WI38 (cell line): ENCODE measurements around the gene MBOAT1.

Source experiments
- H3K4me3 ChIP-seq: 2 replicates; pipeline ENCODE4 v1.5.1; 2011; ENCODE audit warnings: low read depth, mild to moderate bottlenecking, control low read depth, low read length
- TF ChIP-seq, protein P1 (sequence below): IDR thresholded peaks from 2 replicates; pipeline ENCODE4 v1.5.1; 2012; ENCODE audit warnings: low read depth, mild to moderate bottlenecking, control low read depth, low read length

The MBOAT1 gene

DNA sequence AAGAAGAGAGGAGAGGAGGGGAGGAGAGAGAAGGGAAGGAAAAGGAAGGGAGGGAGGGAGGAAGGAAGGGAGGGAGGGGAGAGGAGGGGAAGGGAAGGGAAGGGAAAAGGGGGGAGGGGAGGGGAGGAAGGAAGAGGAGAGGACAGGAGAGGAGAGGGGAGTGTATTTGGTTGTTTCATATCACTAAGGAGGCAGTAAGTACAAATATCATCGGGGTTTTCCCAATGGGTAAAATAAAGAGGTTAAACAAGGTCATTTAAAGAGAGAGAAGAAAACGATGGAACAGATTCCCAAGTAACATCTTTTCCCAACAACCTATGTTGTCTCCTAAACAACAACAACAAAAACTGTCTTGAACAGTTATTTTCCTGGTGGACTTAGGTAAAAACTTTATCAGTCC lies 43.6 kb downstream of the MBOAT1 start:
- no peak overlapping the region for H3K4me3 ChIP-seq
- TF ChIP-seq, protein P1, sequence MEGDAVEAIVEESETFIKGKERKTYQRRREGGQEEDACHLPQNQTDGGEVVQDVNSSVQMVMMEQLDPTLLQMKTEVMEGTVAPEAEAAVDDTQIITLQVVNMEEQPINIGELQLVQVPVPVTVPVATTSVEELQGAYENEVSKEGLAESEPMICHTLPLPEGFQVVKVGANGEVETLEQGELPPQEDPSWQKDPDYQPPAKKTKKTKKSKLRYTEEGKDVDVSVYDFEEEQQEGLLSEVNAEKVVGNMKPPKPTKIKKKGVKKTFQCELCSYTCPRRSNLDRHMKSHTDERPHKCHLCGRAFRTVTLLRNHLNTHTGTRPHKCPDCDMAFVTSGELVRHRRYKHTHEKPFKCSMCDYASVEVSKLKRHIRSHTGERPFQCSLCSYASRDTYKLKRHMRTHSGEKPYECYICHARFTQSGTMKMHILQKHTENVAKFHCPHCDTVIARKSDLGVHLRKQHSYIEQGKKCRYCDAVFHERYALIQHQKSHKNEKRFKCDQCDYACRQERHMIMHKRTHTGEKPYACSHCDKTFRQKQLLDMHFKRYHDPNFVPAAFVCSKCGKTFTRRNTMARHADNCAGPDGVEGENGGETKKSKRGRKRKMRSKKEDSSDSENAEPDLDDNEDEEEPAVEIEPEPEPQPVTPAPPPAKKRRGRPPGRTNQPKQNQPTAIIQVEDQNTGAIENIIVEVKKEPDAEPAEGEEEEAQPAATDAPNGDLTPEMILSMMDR: no peak

DNA sequence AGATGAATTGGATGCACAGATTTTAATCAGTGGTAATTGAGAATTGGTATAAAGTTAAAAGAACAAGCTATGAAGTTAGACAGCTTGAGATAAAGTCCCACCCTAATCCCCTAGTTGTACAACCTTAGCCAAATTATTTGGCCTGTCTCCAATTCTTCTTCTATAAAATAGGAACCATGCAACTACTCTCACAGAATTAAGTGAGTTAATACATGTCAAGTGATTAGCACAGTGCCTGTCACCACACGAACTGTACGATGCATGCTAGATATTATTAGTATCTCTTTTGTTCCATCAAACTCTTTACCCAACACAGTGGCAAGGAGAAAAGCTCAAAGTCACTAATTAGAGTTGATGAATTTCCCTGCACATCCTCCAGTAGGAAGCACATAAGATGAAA lies 44.7 kb downstream of the MBOAT1 start:
- TF ChIP-seq, protein P1: no peak
- no peak overlapping the region for H3K4me3 ChIP-seq

DNA sequence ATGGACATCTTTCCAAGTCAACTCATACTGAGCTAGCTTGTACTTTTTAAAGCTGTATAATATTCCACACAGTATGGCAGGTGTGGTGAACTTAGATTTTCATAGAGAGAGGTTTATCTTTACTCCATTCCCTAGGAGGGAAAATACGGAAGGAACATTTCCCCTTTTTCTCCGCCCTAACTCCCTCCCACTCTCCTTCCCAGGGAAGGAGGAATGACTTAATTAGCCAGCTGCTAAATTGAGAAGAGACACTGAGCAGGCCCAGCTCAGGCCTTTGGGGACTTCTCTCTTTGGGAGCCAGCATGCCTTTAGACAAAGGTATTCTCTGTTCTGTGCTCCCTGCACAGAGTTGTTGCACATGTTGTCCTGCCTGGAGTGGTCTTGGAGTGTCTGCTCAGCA lies 46.1 kb downstream of the MBOAT1 start:
- TF ChIP-seq, protein P1: no peak
- no peak overlapping the region for H3K4me3 ChIP-seq

DNA sequence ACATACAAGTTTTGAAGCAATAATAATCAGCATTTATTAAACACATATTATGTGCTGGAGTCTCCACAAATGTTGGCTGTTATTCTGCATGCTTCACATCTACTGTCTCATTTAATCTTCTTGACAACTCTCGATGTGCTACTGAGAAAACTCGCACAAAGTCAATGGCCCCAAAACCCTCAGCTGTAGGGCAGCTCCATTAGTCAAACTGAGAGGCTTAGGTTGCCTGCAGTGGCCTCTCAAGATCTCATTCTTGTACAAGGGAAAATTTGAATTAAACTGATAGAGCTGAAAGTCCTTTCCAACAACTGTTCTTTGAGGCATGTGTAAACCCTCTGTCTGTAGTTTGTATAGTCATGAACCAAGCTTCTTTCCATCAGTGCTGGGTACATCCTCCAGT lies 49.8 kb downstream of the MBOAT1 start:
- TF ChIP-seq, protein P1: no peak
- no peak overlapping the region for H3K4me3 ChIP-seq

DNA sequence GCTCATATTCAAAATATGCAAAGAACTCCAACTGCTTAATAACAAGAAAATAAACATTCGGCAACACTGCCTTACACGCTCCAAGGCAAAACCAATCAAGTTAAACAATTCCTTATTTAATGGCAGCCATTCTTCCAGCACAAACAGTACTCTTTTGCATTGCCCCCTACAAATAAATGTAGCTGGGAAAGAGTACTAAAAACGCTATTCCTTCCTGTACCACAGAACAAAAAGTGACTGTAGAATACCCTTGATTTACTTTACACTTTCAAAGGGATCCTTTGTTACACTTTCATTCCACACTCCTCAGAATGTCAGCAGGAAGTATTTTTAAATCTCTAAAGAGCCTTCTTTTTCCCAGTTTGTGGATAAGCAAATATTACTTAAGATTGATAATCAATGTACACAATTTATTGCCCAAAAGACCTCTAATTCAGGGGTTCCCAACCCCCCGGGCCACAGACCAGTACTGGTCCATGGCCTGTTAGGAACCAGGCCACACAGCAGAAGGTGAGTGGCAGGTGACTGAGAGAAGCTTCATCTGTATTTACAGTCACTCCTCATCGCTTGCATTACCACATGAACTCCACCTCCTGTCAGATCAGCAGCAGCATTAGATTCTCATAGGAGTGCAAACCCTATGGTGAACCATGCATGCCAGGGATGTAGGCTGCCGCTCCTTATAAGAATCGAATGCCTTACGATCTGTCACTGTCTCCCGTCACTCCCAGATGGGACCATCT lies 51.6 kb downstream of the MBOAT1 start:
- H3K4me3 ChIP-seq: no peak overlapping the region
- TF ChIP-seq, protein P1: no peak

DNA sequence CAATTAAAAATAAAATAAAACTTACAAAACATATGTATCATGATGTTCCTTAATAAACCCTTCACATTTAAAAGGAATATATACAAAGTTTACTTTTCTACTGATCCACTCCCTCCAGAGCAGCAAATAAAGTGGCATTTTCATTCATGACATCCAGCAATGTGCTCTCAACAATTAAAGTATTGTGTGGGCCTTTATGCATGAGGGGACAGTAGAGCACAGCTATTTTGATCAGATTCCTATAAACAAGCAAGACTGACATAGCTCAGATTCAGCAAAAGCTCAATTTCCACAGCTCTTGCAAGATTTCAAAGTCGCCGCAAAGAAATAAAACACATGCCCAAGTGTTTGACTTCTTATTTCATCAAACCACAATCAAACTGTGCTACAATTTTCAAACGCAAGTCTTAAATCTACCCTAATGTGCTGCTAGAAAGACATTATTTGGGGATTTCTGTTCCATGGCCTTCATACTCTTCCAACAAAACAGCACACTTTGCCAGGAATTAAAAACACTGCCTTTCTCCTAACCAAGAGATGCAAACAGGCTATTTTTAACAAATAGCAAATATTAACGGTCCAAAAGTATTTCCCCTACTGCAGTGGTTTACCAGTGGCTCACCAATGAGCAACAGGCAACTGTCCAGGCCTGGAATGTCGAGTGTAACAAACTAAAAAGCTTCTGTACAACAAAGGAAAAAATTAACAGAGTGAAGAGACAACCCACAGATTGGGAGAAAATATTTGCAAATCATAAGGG lies 52.3 kb downstream of the MBOAT1 start:
- no peak overlapping the region for H3K4me3 ChIP-seq
- TF ChIP-seq, protein P1: no peak

DNA sequence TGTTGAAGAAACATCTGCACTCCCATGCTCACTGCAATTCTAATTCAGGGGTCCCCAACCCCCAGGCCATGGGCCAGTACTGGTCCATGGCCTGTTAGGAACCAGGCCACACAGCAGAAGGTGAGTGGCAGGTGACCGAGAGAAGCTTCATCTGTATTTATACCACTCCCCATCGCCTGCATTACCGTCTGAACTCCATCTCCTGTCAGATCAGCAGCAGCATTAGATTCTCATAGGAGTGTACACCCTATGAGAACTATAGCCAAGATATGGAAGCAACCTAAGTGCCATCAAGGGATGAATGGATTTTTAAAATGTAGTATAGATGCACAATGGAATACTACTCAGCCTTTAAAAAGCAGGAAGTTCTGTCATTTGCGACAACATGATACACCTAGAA lies 53.2 kb downstream of the MBOAT1 start:
- TF ChIP-seq, protein P1: no peak
- H3K4me3 ChIP-seq: no peak overlapping the region
